Mucosa of descending colon (tissue), 3 donors: ENCODE results near the gene PGAP2. TPM values are rescaled to one million over a fixed set of nuclear protein-coding genes. Genes with fewer than 3 reads are reported as not detected.

ENCODE experiments used
- ATAC-seq: fragments of 200-7000 bp; cut with Tn5 transposase; one replicate; pipeline ENCODE4 v1.9.1; 2020; ENCODE audit warnings: mild to moderate bottlenecking, moderate library complexity
- DNase-seq, 3 donors: peaks; one replicate each; pipeline ENCODE4 v3.0.0-alpha.2; 2020
- H3K36me3 ChIP-seq: fragments of 200-600 bp; one replicate; pipeline ENCODE4 v1.8.0; 2021; ENCODE audit warnings: low read depth, mild to moderate bottlenecking
- H3K4me1 ChIP-seq: fragments of 200-600 bp; one replicate; pipeline ENCODE4 v1.8.0; 2021; ENCODE audit warnings: low read depth, mild to moderate bottlenecking
- H3K4me3 ChIP-seq: fragments of 200-600 bp; one replicate; pipeline ENCODE4 v1.8.0; 2021; ENCODE audit warnings: mild to moderate bottlenecking
- H3K9me3 ChIP-seq: fragments of 200-600 bp; one replicate; pipeline ENCODE4 v1.8.0; 2021; ENCODE audit warnings: mild to moderate bottlenecking
- CTCF ChIP-seq: fragments of 200-600 bp; IDR thresholded peaks from one replicate; pipeline ENCODE4 v1.8.0; 2022; ENCODE audit warnings: antibody characterized with exemption, mild to moderate bottlenecking
- intact Hi-C, 2 donors: fragments of 100-400 bp; cut with DNase I in 1 of 2; cut with micrococcal nuclease in 1 of 2; formaldehyde crosslinking; loops; one replicate each; pipeline versions ENCODE4 v1.11.0 to v1.11.1; 2022; cut with DNase I, micrococcal nuclease
- total RNA-seq, 3 donors: library from RNA; stranded (reverse); fragmentation: NEBNext Ultra II Directional in 2 of 3; extraction: Animal tissue kit (Norgen Biotek cat#: 25700) in 2 of 3; gene quantifications; one replicate each; pipeline versions ENCODE4 v1.2.1 to v1.2.4, GENCODE V29; 2021 to 2023
- donor health status: DM: no; HTN: no; CAD: no; lungs with moderate emphysema.
- donor health status: DM: no; HTN: no; CAD: no.
- donor health status: DM: no; HTN: yes; CAD: no.

Gene PGAP2
- total RNA-seq, 3 donors from 2014 or later, result 15.7 to 32.8 (median 25.9) TPM

GRCh38 chr11:3799873-3800272 is 8.5 kb upstream of the PGAP2 start:
- ATAC-seq (no peak), DNase-seq (no peak)
- intact Hi-C loops, result no loop called here
- Histone ChIP-seq H3K4me1 (peaks cover 16% of the 10 kb centered on the region), H3K4me3 (no peak overlapping the region), H3K36me3 (no peaks in the 10 kb centered on the region), H3K9me3 (no peaks in the 10 kb centered on the region)
- no peak for TF ChIP-seq CTCF

GRCh38 chr11:3802011-3802790 is 6.2 kb upstream of the PGAP2 start:
- ATAC-seq (no peak), DNase-seq (no peak)
- H3K36me3 ChIP-seq, result no peaks in the 10 kb centered on the region
- H3K4me1 ChIP-seq, result peaks cover 3% of the 10 kb centered on the region
- no peaks in the 10 kb centered on the region for H3K9me3 ChIP-seq
- TF ChIP-seq CTCF, result no peak
- intact Hi-C loops, result no loop called here
- H3K4me3 ChIP-seq, result no peak overlapping the region

- no peak for TF ChIP-seq CTCF
- ATAC-seq (no peak), DNase-seq (no peak)
- H3K4me3 ChIP-seq, result no peak overlapping the region
- no peaks in the 10 kb centered on the region for H3K4me1 ChIP-seq
- H3K36me3 ChIP-seq, result no peaks in the 10 kb centered on the region
- no peaks in the 10 kb centered on the region for H3K9me3 ChIP-seq
- intact Hi-C loops, result no loop called here
Observed at GRCh38 chr11:3803726-3804495, 4.4 kb upstream of the PGAP2 start.

DNA sequence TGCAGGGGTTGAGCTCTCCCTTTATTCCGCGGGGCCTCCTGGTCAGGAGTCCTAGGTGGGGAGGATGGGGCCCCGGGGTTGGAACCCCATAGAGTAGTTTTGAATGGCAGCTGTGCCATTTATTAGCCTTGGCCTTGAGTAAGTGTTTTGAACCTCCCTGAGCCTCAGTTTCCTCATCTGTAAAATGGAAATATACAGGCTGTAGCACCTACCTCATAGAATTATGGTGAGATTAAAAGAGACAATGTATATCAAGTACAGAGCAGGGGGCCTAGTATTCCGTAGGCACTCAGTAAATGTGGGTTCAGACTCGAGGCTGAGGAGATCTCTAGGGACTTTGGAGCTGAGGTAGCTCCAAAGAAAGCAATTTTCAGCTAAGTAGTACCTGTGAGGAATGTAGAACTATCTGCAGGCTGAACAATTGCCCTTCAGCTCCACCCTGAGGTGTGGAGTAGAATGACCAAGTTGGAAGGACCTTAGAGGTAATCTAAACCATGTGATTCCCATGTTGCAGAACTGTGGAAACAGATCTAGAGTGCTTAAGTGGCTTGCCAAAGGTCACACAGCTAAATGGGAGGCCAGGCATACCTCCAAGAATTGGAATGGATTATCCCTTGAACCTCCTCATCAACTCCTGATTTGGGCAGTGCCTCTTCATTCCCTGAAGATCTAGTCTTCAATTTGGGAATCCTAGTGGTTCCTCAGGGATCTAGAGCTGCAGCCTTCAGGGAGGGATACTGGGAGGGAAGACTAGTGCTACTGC is 682 bp downstream of the PGAP2 start:
- no peaks in the 10 kb centered on the region for H3K36me3 ChIP-seq
- H3K9me3 ChIP-seq, result no peaks in the 10 kb centered on the region
- ATAC-seq (peak; percentile 85), DNase-seq (peak in 1 of 3 donors; percentile 60)
- H3K4me1 ChIP-seq, result no peaks in the 10 kb centered on the region
- TF ChIP-seq CTCF, result peak; percentile 22
- intact Hi-C loops, result no loop called here
- H3K4me3 ChIP-seq, result peak overlapping the region; percentile 51

GRCh38 chr11:3809624-3809928 is 1.2 kb downstream of the PGAP2 start:
- H3K4me1 ChIP-seq, result no peaks in the 10 kb centered on the region
- H3K4me3 ChIP-seq, result no peak overlapping the region
- DNase-seq (no peak), ATAC-seq (no peak)
- intact Hi-C loops, result no loop called here
- H3K9me3 ChIP-seq, result no peaks in the 10 kb centered on the region
- no peaks in the 10 kb centered on the region for H3K36me3 ChIP-seq
- TF ChIP-seq CTCF, result no peak
